Astrocyte (in vitro differentiated cells and primary cell): ENCODE data around the gene INTS4.

Source experiments
- EZH2 ChIP-seq: IDR thresholded peaks from 2 replicates; pipeline ENCODE4 v1.6.1; 2012; ENCODE audit warnings: mild to moderate bottlenecking, low read length, inconsistent platforms; ENCODE audit not compliant: insufficient read depth
- TF ChIP-seq, protein P1 (sequence below): IDR thresholded peaks from 2 replicates; pipeline ENCODE4 v1.5.1; 2011; ENCODE audit warnings: low read depth, mild to moderate bottlenecking, inconsistent platforms, low read length, moderate library complexity; ENCODE audit not compliant: insufficient read depth

DNA sequence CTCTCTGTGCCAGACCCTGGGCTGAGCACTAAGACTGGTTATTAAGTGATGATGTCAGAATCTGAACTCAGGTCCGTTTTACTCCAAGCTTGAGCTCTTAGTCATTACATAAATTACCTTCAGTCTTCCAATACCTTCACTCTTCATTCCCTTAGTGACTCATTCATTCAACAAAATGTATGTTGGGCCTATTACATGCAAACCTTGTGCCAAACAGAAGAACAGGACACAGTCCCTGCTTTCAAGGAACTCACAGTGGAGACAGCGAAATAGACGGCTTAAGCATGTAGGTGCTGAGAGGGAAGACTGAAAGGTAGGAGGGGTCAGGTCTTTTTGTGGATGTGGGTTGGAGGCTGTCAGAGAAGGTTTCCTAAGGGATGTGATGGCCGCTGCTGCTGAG, 25.3 kb upstream of the INTS4 start:
- TF ChIP-seq, protein P1, sequence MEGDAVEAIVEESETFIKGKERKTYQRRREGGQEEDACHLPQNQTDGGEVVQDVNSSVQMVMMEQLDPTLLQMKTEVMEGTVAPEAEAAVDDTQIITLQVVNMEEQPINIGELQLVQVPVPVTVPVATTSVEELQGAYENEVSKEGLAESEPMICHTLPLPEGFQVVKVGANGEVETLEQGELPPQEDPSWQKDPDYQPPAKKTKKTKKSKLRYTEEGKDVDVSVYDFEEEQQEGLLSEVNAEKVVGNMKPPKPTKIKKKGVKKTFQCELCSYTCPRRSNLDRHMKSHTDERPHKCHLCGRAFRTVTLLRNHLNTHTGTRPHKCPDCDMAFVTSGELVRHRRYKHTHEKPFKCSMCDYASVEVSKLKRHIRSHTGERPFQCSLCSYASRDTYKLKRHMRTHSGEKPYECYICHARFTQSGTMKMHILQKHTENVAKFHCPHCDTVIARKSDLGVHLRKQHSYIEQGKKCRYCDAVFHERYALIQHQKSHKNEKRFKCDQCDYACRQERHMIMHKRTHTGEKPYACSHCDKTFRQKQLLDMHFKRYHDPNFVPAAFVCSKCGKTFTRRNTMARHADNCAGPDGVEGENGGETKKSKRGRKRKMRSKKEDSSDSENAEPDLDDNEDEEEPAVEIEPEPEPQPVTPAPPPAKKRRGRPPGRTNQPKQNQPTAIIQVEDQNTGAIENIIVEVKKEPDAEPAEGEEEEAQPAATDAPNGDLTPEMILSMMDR, result no peak
- TF ChIP-seq EZH2, result no peak
